Measurements from ENCODE around the gene NUCKS1.

NUCKS1 gene

GRCh38 chr1:205797168-205797567 is 47.2 kb upstream of the NUCKS1 start:
- TF ChIP-seq OSR1 (CRISPR knock-in tag; IDR thresholded peaks at IDR 0.05) = no peak
- TF ChIP-seq PATZ1 (CRISPR knock-in tag; IDR thresholded peaks at IDR 0.05; ENCODE audit: borderline replicate concordance) = no peak
- no peak for TF ChIP-seq ZC3H10 (CRISPR knock-in tag; IDR thresholded peaks at IDR 0.05)
- no peak for TF ChIP-seq TSHZ2 (CRISPR knock-in tag; IDR thresholded peaks at IDR 0.05)
- TF ChIP-seq TOX (CRISPR knock-in tag; IDR thresholded peaks at IDR 0.05; ENCODE audit: borderline replicate concordance) = no peak
- ATAC-seq = no peak

GRCh38 chr1:205794011-205794730 is 44.2 kb upstream of the NUCKS1 start:
- no peak for TF ChIP-seq ZFP30 (CRISPR knock-in tag; IDR thresholded peaks at IDR 0.05)
- ATAC-seq = no peak

GRCh38 chr1:205792961-205793673 is 43.1 kb upstream of the NUCKS1 start:
- no peak for TF ChIP-seq ISL1 (CRISPR knock-in tag; IDR thresholded peaks at IDR 0.05)
- no peak for TF ChIP-seq ZNF8 (CRISPR knock-in tag; IDR thresholded peaks at IDR 0.05)
- no peak for TF ChIP-seq OSR1 (CRISPR knock-in tag; IDR thresholded peaks at IDR 0.05)
- no peak for TF ChIP-seq TOX (CRISPR knock-in tag; IDR thresholded peaks at IDR 0.05; ENCODE audit: borderline replicate concordance)
- no peak for TF ChIP-seq ZC3H10 (CRISPR knock-in tag; IDR thresholded peaks at IDR 0.05)
- TF ChIP-seq RARB (CRISPR knock-in tag; IDR thresholded peaks at IDR 0.05) = no peak
- no peak for TF ChIP-seq SNAI2 (CRISPR knock-in tag; IDR thresholded peaks at IDR 0.05)
- no peak for TF ChIP-seq ARNTL (CRISPR knock-in tag; IDR thresholded peaks at IDR 0.05; ENCODE audit: borderline replicate concordance, low read depth)
- no peak for TF ChIP-seq GLIS3 (CRISPR knock-in tag; IDR thresholded peaks at IDR 0.05)
- TF ChIP-seq PPARA (CRISPR knock-in tag; IDR thresholded peaks at IDR 0.05; ENCODE audit: borderline replicate concordance) = no peak
- no peak for ATAC-seq

GRCh38 chr1:205792481-205792881 is 42.5 kb upstream of the NUCKS1 start:
- TF ChIP-seq ZC3H10 (CRISPR knock-in tag; IDR thresholded peaks at IDR 0.05) (no peak), ZNF70 (CRISPR knock-in tag; IDR thresholded peaks at IDR 0.05) (no peak), TSHZ2 (CRISPR knock-in tag; IDR thresholded peaks at IDR 0.05) (no peak), OSR1 (CRISPR knock-in tag; IDR thresholded peaks at IDR 0.05) (no peak), ZNF565 (CRISPR knock-in tag; conservative IDR thresholded peaks at IDR 0.05; ENCODE audit: low read depth) (no peak), ZNF8 (CRISPR knock-in tag; IDR thresholded peaks at IDR 0.05) (no peak), PPARA (CRISPR knock-in tag; IDR thresholded peaks at IDR 0.05; ENCODE audit: borderline replicate concordance) (no peak), CSRNP3 (CRISPR knock-in tag; IDR thresholded peaks at IDR 0.05) (no peak), PATZ1 (CRISPR knock-in tag; IDR thresholded peaks at IDR 0.05; ENCODE audit: borderline replicate concordance) (no peak)
- ATAC-seq = peak; percentile 45
